ENCODE measurements around the gene CYP2A6. TPM values are rescaled to one million over a fixed set of nuclear protein-coding genes. Genes with fewer than 3 reads are reported as not detected.

CYP2A6 gene
- total RNA-seq, 1 donor from 2014 or later: 0.27 TPM

GRCh38 chr19:40797963-40798682 is 52.1 kb downstream of the CYP2A6 start:
- peak; percentile 32 for ATAC-seq (ENCODE audit: poor library complexity)

GRCh38 chr19:40797166-40797962 is 52.9 kb downstream of the CYP2A6 start:
- DNase-seq: no peak
- intact Hi-C loops (cut with DNase I): no loop called here

More at GRCh38 chr19:40797963-40798682, 52.1 kb downstream of the CYP2A6 start:
- intact Hi-C loops (cut with DNase I): loop anchor here (1.0 kb wide), 1 partner anchor 20 kb away; the partner anchor contains the start of gene RAB4B
- DNase-seq: peak; percentile 80

More at GRCh38 chr19:40797166-40797962, 52.9 kb downstream of the CYP2A6 start:
- no peak for ATAC-seq (ENCODE audit: poor library complexity)

Other genes starting within 250 kb of the CYP2A6 start
- gene LTBP4, start 249.1 kb downstream of the CYP2A6 start, total RNA-seq: 296 TPM
- gene NUMBL, start 159.8 kb downstream of the CYP2A6 start, total RNA-seq: 13.5 TPM
- gene COQ8B, start 133.6 kb downstream of the CYP2A6 start, total RNA-seq: 36.1 TPM
- 14.7 TPM for gene ITPKC, start 133.3 kb downstream of the CYP2A6 start, total RNA-seq
- 5.2 TPM for gene ACTMAP, start 100.0 kb downstream of the CYP2A6 start, total RNA-seq
- 27.7 TPM for gene SNRPA, start 99.2 kb downstream of the CYP2A6 start, total RNA-seq
- not detected for gene MIA, start 74.9 kb downstream of the CYP2A6 start, total RNA-seq
- gene RAB4B, start 72.2 kb downstream of the CYP2A6 start, total RNA-seq: 12.6 TPM
- 65.4 TPM for gene EGLN2, start 51.3 kb downstream of the CYP2A6 start, total RNA-seq
- gene CYP2A7, start 31.8 kb upstream of the CYP2A6 start, total RNA-seq: not detected
- gene CYP2B6, start 140.8 kb upstream of the CYP2A6 start, total RNA-seq: 0.27 TPM
- not detected for gene CYP2A13, start 238.0 kb upstream of the CYP2A6 start, total RNA-seq

Measured in Right ventricle myocardium superior (tissue), 1 donor.